Thyroid gland (tissue), 4 donors: ENCODE data around the gene DPP6.

Experiments used
- POLR2A ChIP-seq, 2 donors: fragments of 450-650 bp; IDR thresholded peaks; one replicate each; pipeline ENCODE4 v1.6.1; 2017; ENCODE audit warnings: antibody characterized with exemption in 2 of 2, mild to moderate bottlenecking in 2 of 2, moderate library complexity in 1 of 2
- TF ChIP-seq, protein P1 (sequence below), 6 experiments: fragments of 200-600 bp in 3 of 6; fragments of 450-650 bp in 3 of 6; sonication (generic) in 3 of 6; IDR thresholded peaks; one replicate each; pipeline ENCODE4 v1.5.1; 2016 to 2019; ENCODE audit warnings: antibody characterized with exemption in 6 of 6, mild to moderate bottlenecking in 2 of 6, inconsistent platforms in 1 of 6, moderate library complexity in 1 of 6

DNA sequence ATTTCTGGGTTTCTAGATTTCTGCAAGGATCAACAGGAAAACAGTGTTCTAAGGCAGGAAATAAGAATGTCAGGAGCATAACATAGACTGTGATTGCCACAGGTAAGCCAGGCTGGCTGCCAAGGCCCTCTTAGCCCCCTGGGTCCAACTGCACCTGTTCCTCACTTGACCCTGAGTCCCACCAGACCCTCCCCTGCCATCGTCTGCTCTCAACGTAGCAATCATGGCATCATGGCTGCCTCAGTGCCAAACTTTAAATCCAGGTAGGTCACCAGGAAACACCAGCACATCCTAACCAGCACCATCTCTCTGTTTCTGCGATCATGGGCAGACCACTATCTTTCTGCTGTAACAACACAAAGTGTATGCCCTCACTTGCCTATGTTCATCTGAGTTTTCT, 683.6 kb downstream of the DPP6 start:
- TF ChIP-seq, protein P1, sequence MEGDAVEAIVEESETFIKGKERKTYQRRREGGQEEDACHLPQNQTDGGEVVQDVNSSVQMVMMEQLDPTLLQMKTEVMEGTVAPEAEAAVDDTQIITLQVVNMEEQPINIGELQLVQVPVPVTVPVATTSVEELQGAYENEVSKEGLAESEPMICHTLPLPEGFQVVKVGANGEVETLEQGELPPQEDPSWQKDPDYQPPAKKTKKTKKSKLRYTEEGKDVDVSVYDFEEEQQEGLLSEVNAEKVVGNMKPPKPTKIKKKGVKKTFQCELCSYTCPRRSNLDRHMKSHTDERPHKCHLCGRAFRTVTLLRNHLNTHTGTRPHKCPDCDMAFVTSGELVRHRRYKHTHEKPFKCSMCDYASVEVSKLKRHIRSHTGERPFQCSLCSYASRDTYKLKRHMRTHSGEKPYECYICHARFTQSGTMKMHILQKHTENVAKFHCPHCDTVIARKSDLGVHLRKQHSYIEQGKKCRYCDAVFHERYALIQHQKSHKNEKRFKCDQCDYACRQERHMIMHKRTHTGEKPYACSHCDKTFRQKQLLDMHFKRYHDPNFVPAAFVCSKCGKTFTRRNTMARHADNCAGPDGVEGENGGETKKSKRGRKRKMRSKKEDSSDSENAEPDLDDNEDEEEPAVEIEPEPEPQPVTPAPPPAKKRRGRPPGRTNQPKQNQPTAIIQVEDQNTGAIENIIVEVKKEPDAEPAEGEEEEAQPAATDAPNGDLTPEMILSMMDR (IDR thresholded peaks at IDR 0.05): no peak
- TF ChIP-seq POLR2A (IDR thresholded peaks at IDR 0.05): no peak
